Stimulated activated CD4-positive, alpha-beta T cell treated with anti-CD3 and anti-CD28 coated beads, Interleukin-15, amount 100 ng/mL, for 24 hours (primary cell): ENCODE data around the gene EPB42.
"Not testable (repeated sequence)": the region's sequence is repeated elsewhere in the genome, so short reads cannot be mapped to it uniquely, and the experiment has no call there.

Source experiments
- DNase-seq: peaks from one replicate; pipeline ENCODE4 v3.0.0-alpha.2; 2020

Gene EPB42

DNA sequence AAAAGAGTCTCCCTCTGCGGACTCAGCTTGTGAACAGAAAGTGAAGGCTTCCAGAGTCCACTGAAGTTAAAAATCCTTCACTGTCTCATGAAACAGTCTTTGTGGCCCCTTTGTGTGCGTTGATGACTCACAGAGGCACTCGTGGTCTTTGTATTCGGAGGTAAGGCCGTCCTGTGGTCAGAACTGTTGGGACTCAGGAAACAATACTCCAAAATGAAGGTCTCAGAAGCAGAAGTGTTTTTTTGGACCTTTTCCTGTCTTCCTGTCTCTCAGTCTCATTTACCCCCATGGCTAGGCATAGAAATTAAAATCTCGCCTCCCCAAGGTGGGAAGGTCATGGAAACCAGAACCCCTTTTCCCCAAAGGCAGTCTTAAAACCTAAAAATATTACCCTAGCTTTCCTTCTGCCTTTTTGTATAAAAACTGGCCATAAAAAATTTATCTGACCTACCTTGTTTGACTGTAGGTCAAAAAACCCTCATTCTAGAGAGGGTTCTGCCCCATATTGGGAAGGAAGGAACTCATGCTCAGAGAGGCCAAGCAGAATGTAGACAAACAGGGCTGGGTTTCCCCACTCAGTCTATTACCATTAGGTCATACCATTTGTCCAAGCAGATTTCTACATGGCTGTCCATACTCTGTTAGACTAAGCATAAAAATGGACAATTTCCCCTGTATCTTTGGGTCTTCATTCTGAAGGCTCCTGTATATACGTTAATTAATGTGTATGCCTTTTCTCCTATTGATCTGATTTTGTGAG lies 19.1 kb upstream of the EPB42 start:
- no peak for DNase-seq

DNA sequence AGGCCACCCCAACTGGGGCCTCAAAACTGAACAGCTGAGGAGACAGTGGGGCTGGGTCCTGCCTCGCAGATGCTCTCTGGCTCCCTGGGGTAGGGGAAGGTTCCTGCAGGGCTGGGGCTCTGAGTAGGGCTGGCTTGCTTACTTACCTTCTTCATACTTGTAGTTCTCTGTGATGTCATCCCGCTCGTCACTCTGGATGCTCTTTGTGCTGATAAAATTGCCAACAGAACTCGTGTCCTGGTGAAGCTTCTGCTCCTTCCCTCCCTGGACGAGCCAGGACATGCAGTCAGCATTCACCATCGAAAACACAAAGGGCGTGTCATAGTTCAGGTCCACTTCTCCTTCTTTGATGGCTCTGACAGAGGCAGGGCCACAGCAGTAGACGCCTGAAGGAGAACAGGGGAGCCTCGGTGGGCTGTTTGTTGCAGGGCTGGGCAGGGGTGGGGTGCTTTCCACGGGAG lies 17.9 kb upstream of the EPB42 start:
- DNase-seq: no peak

DNA sequence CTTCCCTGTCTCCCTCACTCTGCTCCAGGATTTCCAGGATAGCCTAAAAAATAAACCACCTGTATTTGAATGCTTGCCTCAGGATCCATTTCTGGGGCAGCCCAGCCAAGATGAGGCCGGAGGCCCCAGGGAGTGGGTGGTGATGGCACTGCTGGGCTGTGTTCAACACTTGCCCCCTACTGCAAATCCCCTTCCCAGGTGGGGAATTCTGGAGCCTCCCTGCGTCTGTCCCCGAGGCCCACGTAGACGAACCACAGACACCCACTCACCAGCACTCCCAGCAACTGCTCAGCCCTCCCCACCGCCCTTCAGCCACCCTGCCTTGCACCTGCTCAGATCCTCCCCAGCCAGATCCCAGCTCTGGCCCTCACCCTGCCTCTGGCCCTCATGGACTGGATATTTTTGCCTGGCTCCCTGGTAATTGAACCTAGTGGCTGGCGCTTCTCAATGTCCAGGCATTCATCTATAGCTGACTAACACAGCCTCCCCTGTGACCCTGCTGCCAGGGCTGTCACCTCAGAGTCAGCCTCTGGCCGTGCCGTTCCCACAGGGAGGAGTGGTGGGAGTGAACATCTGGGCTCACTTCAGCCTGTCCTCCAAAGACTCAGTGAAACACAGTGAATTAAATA lies 17.1 kb upstream of the EPB42 start:
- DNase-seq: no peak

DNA sequence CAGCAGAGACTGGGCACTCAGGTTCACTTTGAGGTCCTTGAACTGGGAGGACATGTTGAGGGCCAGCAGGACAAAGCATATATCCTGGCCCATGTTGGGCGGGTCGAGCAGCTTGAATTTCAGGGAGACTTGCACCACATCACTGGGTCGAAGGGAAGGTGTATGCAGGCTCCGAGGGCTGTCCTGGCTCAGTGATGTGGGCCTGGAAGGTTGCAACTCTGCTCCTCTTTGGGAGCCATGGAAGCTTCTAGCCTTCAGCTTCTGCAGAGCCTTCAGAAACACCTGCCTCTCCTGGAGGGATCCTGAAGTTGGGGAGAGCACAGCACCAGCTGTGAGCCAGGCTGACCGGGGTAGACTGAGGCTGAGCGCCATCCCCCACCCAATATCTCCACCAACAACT lies 14.7 kb upstream of the EPB42 start:
- DNase-seq: no peak

DNA sequence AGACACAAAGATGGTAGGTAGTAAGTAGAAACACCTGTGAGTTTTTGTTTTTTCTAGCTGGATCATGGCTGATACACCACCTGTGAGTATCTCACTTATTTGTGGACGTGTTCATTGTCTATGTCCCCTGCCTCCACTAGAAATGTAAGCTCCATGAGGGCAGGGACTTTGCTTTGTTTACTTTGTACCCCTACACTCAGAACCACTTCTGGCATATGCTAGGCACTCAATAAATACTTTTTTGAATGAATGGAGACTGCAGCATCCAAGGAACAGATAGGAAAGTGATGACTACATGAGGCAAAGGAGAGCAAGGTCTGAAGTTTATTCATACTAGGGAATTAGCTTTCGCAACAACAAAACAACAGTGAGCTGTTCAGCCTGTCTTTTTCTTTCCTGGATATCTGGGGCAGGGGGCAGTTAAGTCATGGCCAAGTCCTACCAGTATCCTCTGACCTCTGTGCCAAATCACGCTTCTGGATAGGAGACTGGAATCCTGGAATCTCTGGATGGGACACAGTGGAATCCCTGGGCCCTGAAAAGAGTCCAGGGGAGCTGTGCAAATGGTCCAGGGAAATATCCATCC lies 11.6 kb upstream of the EPB42 start:
- no peak for DNase-seq

DNA sequence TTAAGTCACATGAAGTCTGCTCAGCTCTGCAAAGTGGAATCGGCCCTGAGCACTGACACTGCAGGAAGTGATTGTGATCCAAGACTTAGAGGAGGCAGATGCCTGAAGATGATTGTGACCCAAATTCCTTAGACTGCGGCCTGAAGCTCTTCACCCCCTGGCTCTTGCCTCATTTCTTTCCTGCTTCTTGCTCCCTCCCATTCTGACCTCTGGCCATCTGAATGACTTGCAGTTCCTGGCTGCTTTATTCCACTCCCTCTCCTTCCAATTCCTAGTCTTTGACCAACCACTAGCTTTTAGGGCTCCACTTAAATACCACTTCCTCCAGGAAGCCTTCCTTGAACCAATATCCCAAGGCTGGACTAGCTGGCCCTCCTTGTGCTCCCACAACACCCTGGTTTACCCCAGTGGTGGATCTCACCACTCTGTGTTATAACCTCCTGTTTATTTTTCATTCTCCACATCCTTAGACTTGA lies 9.9 kb upstream of the EPB42 start:
- no peak for DNase-seq

DNA sequence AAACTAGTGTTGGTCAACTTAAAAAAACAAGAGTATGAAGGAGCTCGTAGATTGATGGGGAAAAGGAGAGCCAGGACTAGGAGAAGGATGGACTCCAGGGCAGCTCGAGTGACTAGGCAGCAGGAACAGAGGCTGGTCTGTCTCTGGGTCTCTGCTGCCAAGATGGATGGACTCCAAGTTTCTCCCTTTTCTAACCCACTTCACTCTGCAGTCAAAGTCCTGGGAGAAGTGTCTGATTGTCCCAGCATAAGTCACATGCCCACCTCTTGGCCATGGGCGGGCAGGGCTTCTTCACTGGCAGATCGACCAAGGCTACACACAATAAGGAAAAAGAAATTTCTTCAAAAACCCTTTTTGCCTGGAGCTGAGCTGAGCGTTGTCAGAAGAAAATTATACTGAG lies 9.2 kb upstream of the EPB42 start:
- no peak for DNase-seq

DNA sequence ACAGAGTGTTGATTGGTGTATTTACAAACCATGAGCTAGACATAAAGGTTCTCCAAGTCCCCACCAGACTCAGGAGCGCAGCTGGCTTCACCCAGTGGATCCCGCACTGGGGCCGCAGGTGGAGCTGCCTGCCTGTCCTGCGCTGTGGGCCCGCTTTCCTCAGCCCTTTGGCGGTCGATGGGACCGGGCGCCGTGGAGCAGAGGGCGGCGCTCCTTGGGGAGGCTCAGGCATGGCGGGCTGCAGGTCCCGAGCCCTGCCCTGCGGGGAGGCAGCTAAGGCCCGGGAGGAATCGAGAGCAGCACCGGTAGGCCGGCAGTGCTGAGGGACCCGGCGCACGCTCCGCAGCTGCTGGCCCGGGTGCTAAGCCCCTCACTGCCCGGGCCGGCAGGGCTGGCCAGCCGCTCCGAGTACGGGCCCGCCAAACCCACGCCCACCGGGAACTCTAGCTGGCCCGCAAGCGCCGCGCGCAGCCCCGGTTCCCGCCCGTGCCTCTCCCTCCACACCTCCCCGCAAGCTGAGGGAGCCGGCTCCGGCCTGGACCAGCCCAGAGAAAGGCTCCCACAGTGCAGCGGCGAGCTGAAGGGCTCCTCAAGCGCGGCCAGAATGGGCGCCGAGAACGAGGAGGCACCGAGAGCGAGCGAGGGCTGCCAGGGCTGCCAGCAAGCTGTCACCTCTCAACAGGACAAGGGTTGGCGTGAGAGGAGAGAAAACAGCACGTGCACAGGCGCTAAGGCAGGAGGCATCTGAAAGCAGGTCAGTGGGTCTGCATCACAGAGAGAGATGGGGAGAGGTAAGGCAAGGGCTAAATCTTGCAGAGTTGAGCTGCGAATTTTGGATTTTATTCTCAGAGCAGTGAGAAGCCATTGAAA lies 5.9 kb upstream of the EPB42 start:
- no peak for DNase-seq

DNA sequence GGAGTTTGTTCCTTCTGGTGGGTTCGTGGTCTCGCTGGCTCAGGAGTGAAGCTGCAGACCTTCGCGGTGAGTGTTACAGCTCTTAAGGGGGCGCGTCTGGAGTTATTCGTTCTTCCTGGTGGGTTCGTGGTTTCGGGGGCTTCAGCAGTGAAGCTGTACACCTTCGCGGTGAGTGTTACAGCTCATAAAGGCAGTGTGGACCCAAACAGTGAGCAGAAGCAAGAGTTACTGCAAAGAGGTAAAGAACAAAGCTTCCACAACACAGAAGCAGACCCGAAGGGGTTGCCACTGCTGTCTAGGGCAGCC lies 5.1 kb upstream of the EPB42 start:
- DNase-seq: not testable (repeated sequence)

DNA sequence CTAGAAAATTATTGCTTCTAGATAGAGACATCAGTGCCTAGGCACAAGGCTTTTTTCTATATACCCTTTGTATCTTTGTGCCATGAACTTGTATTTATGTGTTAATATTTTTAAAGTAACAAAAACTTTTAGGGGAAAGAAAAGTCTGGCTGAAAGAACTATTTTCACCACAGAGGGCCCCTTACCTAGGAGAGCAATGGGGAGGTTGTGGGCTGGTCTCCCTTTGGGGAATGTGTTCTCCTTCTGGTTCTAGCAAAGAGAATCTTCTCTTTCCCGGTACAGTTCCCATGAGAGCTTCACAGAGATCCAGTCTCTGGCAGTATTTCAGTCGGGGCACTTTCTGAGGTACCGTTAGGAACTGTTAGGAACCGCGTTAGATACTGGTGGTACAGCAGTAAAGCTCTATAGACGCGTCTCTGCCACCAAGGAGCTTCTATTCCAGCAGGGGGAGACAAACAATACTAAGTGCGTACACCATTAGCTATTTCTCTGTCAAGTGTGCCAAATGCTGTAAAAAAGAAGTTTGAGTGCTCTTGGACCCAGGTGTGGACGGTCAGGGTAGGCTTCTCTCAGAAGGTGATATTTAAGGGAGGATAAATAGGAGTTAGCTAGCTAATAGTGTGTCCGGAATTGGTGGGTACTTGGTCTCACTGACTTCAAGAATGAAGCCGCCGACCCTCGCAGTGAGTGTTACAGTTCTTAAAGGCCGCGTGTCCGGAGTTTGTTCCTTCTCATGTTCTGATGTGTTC lies 4.6 kb upstream of the EPB42 start:
- peak; percentile 54 for DNase-seq

DNA sequence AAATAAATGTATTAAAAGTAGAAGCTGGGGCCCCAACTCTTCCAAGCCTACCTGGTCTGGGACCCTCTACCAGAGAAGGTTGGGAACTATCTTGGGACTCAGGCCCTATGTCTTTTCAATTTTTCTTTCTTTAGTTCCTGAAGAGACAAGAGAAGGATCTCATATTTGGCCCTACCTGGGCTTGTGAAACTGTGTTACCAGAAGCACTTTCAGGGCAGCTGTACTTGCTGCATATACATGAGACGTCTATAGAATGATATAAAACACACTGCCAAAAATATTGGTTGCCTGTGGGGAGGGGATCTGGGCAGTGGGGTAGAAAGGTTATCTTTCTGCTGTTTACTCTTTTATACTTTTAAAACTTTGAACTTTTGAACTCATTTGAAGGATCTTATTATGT lies 604 bp upstream of the EPB42 start:
- no peak for DNase-seq

DNA sequence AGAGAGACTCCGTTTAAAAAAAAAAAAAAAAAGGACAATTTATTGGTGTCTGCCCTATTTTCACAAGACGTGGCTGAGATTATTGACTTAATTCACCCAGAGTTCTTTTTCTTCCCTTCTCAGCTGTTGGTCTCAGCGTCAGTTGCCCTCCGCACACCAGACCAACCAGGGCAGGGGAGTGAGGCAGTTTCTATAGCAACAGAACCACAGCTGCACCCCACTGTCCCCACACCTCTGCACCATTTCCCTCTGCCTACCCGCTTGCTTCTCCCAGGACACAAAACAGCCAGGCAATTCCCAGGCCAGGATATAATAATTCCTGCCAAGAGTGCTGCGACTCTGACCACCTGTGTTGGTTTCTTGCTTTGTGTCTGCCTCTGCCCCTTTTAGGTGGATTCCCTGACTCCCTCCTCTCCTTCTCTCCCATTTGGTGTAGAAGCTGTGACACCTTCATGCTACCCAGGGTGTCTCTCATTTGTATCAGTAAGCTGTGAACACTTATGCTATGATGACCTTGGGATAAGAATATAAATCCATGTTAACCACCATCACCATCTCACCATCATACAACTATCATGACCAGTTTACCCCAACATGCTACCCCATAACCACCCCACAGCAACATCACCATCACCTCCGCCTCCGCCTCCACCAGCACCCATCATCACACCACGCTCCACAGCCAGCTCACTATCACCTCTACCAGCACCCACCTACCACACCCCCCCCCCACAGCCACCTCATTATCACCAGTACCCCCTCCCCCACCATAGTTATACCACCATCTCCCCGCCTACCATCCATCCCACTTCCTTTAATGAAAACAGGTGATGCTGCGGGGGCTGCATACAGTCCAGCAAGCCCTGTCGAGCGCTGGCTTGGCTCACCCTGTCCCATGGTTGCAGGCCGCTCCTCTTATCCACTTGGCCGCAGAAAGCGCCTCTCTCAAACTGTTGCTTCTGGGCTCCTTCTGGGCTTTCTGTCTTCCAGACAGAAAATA lies 589 bp downstream of the EPB42 start:
- DNase-seq: no peak

DNA sequence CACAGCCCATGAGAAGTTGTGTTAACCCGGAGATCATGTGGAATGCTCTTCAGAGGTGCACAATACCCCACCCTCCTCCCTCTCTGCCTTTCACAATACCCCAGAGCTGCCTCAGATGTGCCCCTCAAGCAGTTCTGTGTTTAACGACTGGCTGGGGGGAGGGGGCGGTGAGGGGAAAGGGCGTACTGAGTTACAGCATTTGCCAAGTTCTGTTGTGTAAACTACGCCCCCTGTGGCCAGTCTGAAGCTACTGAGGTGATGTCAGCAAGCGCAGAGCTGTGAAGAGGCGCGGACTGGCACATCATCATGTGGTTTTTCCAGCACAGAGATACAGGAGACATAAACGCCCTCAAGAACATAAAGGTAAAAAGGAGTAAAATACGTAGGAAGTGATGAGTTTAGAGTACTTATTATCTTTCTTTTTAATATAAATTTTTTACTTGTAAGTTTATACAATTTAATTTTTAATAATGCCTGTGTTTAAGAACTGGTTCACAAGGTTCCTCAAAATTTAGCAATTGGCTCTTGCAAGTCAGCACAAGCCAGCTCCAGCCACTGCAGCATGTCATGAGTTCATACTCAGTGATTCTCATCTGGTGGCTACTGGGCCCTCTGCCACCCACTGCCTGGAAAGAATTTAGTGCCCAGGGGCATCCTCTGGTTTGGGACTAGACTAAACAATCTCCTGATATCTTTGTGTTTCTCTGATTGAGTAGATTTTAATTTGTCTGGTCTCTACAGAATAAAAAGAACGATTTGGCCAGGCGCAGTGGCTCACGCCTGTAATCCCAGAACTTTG lies 1.7 kb downstream of the EPB42 start:
- peak; percentile 19 for DNase-seq

DNA sequence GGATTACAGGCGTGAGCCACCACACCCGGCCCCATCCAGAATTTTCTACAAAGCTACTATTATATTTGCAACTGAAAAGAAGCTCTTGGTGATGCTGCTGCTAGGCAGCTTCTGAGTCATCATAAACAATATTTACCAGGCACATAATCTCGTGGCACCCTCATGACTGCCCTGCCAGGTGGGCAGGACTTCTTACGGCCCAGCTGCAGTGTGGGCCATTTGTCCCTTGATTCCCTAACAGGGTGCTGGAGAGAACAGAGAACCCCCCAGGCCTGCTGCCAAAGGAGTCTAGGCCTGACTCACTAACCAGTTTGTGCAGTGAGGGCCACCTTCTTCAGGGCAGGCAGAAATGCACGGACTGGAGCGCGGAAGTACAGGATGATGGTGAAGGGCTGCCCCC lies 4.9 kb downstream of the EPB42 start:
- DNase-seq: no peak

DNA sequence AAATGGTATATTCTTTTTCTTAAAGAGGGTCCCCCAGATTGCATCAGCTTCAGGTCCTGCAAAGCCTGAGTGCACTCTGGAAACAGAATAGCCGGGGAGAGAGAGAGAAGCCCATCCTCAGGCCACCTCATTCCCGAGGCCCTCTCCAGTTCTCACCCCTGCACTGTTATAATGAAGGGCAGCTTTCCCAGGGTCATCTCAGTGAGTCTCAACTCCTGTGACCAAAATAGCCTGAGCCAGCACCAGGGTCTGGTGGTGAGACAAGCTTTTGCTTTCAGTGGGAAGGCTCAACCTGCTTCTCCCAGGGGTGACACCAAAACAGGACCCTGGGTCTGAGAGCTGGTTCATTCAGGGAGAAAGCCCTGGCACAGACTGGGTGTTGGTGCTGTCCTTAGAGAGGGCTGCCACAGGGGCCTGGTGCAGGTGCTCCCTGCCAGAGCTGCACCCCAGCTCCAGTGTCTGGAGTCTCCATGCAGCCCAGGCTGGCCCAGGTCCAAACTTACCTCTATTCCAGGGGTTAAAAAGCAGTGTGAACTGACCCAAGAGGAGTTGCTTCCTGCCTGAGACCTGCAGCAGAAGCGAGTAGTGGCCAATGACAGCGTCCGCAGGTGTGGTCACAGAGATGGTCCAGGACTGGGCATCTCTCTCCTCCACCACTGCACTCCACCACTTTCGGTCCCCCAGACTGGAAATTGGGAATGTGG lies 6.1 kb downstream of the EPB42 start:
- no peak for DNase-seq

DNA sequence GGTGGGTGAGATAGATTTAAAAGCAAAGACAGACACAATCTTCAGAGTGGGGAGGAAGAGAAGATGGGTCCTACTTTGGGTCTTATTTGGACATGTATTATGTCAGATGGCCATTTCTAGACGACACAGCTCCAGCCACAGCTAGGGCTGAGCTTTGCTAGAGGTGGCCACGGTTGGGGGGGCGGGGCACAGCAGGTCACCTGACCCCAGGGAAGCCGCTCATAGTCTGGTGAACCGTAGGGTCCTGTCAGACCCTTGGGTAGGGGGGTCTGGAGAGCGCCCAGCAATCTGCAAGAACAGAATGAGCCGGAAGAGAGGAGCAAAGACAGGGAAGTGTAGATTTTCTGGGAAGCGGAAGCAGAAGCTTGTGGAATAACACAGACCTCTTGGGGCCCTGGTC lies 6.6 kb downstream of the EPB42 start:
- DNase-seq: no peak

DNA sequence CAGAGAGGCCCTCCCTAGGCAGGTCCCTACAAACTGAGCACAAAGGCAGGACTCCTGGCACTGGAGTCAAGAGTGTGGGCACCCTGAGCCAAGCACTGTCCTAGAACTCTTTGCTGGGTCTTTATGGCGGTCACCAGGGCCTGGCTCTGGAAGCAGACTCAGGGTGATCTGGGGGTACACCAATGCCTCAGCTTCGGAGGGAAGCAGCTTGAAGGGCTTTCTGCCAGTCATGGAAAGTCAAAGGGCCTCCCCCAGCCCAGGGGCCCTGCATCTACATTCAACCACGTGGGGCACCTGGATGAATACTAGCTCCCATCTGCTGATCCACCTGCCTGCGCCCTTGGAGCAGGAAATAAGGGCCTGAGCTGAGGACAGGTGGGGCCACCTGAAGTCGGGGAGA lies 7.4 kb downstream of the EPB42 start:
- DNase-seq: no peak

DNA sequence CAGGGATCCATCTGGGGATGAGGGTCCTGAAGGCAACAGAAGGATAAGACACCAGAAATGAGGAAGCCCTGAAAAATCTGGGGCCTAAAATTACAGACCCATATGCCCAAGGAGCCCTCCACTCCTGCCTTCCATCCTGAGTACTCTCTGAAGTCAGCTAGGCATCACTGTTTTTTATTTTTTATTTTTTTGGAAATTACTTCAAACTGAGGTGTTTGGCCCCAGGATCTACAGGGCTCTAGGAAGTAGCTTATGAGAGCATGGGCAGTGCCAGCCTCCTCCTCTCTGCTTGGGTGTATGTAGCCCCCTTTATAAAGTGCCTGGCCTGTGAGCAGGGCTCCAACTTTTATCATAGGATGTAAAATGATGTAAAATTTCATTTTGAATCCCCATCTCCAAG lies 7.9 kb downstream of the EPB42 start:
- no peak for DNase-seq

DNA sequence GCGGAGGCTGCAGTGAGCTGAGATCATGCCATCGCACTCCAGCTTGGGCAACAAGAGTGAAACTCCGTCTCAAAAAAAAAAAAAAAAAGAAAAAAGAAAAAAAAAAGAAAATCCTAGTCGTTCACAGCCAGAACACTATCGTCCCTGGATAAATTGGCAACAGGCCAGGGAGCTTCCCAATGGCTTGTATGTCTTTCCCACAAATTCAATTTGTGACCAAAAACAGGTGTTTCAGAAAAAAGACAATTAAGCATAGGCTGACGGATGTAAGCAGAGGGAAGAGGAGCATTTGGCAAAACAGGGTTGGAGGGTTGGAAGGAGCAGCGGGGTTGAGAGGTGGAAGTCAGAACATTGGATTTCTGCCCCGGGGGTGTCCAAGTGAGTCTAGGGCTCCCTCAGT lies 8.5 kb downstream of the EPB42 start:
- DNase-seq: no peak

DNA sequence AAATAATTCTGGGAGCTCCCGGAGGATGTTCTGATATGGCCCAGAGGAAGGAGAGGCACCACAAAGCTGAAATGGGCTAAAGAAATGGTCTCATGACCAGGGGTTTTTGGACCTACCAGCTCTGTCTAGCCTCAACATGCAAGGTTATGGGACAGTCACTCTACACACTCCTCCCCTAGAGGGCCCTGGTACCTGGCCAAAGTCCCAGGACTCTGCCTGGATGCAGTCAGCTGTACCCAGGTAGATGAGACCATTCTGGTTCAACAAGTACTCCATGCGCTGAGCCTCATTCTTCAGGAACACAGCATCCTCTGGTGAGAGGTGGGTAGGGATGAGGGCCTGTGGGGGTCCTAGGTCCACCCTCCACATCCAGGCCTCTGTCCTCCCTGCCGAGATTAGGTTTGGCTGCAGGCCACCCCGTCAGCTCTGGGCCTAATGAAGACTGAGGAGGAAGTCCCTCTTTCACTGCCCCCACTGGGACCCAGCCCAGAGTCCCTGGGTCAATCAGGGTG lies 9.5 kb downstream of the EPB42 start:
- no peak for DNase-seq
